Adrenal gland (tissue), 12 donors: ENCODE results near the gene ARFGEF3. TPM values are rescaled to one million over a fixed set of nuclear protein-coding genes. Genes with fewer than 3 reads are reported as not detected.

Source experiments
- DNase-seq, 7 donors: peaks; one replicate each; pipeline ENCODE4 v3.0.0-alpha.2; 2019 to 2020
- H3K27ac ChIP-seq, 5 donors: fragments of 200-600 bp; sonication (generic) in 4 of 5; 1 replicate in 3 of 5; 2 replicates in 2 of 5; pipeline versions ENCODE4 v1.5.1 to v1.8.0; 2016 to 2020; ENCODE audit warnings: mild to moderate bottlenecking in 1 of 5
- H3K27me3 ChIP-seq: fragments of 200-600 bp; 2 replicates; pipeline ENCODE4 v1.8.0; 2021
- H3K36me3 ChIP-seq, 2 donors: fragments of 200-600 bp; replicated peaks in 1 of 2; 1 replicate in 1 of 2; 2 replicates in 1 of 2; pipeline versions ENCODE4 v1.5.1 to v1.8.0; 2018 to 2022
- H3K4me1 ChIP-seq, 2 donors: fragments of 200-600 bp; replicated peaks in 1 of 2; 1 replicate in 1 of 2; 2 replicates in 1 of 2; pipeline versions ENCODE4 v1.5.1 to v1.8.0; 2018 to 2021
- H3K4me3 ChIP-seq, 4 donors: fragments of 200-600 bp; sonication (generic) in 3 of 4; one replicate each; pipeline ENCODE4 v1.5.1; 2016 to 2018
- H3K9me3 ChIP-seq, 3 donors: fragments of 200-600 bp; sonication (generic) in 1 of 3; replicated peaks in 1 of 3; 1 replicate in 2 of 3; 2 replicates in 1 of 3; pipeline versions ENCODE4 v1.5.1 to v1.8.0; 2016 to 2021
- POLR2A ChIP-seq, 2 donors: fragments of 450-650 bp; IDR thresholded peaks; one replicate each; pipeline ENCODE4 v1.6.1; 2017; ENCODE audit warnings: antibody characterized with exemption in 2 of 2, mild to moderate bottlenecking in 2 of 2, moderate library complexity in 1 of 2
- WGBS, 4 donors: extraction: QIAGEN DNeasy Blood & Tissue Kit in 2 of 4; methylation state at CpG; one replicate each; pipeline versions ENCODE4 v1.1.5 to v1.1.7; 2013 to 2017; 5-methylcytosine and 5-hydroxymethylcytosine counted together
- intact Hi-C, 2 donors: fragments of 100-400 bp; cut with DNase I; formaldehyde crosslinking; loops; one replicate each; pipeline versions ENCODE4 v1.14.1 to v1.15.0; 2022 to 2023
- polyA plus RNA-seq, 3 donors: library from polyadenylated mRNA; stranded (reverse); fragments of 200-250 nt in 2 of 3; fragments of 350-450 nt in 1 of 3; fragmentation: Illumina TruSeq in 1 of 3; extraction: RNeasy Lipid Tissue Mini Kit (QIAGEN cat#74804) in 1 of 3; gene quantifications; one replicate each; pipeline ENCODE4 v1.2.3, GENCODE V29; 2013 to 2014
- small RNA-seq, 2 donors: library from RNA; depleted of rRNA; stranded (forward); fragments of <200 nt; gene quantifications; one replicate each; pipeline ENCODE3, GENCODE V24; 2016
- total RNA-seq, 9 donors: library from RNA; depleted of rRNA in 4 of 9; stranded (reverse); fragments of >200 nt in 4 of 9; fragments of 120-200 nt in 1 of 9; fragmentation: NEBNext Ultra II Directional in 1 of 9; extraction: Animal tissue kit (Norgen Biotek cat#: 25700) in 1 of 9; gene quantifications; one replicate each; pipeline versions ENCODE4 v1.1.0 to v1.2.4, GENCODE V29; 2013 to 2023
- TF ChIP-seq, protein P1 (sequence below), 6 experiments: fragments of 450-650 bp in 4 of 6; fragments of 200-600 bp in 2 of 6; sonication (generic) in 1 of 6; IDR thresholded peaks; 1 replicate in 5 of 6; 2 replicates in 1 of 6; pipeline versions ENCODE4 v1.5.1 to v1.8.0; 2016 to 2021; ENCODE audit warnings: antibody characterized with exemption in 6 of 6, mild to moderate bottlenecking in 2 of 6, moderate library complexity in 1 of 6
- donor health status: healthy with polysubstance abuse.
- donor health status: Bipolar disorder and iron deficiency.
- donor health status: DM: yes; HTN: yes; CAD: no.
- donor health status: DM: no; HTN: no; CAD: no.
- donor health status: DM: no; HTN: no; CAD: no.
- donor health status: DM: yes; HTN: yes; CAD: no.

The ARFGEF3 gene
- total and polyA plus RNA-seq, 12 donors, result 0.06 to 10.9 (median 0.91) TPM; not detected in 1

DNA sequence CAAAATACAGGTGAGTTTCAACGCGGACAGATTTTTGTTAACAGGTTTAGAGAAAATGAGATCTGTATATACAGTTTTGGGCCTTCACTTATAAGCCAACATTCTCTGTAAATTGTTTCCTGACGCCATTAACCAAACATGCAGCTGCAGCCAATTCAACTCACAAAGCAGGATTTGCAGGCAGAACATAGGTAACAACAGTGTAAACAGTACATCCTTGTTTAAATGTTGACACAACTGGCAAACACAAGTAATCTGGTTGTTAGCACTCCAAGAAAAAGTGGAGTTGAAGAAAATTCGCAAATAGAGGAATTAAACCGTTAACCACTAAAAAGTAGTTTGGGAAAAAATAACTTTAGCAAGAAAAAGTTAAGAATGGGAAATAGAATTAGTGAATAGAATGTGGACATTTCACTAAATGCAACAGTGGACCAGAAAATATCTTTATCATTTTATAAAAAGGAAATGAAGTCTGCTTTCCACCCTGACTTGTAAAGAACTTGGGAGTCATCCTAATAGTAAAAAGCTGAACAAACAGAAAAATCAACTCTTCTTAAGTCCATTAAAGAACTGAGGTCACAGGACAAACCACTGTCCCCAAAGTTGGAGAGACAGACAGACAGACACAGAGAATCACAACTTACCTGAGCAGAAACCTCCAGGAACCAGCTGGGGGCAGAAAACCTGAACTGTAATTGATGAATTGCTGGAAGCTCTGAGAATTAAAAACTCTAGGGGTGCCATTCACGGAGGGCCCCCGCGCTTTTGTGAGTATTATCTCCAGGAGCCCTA is 226.0 kb downstream of the ARFGEF3 start:
- TF ChIP-seq, protein P1, sequence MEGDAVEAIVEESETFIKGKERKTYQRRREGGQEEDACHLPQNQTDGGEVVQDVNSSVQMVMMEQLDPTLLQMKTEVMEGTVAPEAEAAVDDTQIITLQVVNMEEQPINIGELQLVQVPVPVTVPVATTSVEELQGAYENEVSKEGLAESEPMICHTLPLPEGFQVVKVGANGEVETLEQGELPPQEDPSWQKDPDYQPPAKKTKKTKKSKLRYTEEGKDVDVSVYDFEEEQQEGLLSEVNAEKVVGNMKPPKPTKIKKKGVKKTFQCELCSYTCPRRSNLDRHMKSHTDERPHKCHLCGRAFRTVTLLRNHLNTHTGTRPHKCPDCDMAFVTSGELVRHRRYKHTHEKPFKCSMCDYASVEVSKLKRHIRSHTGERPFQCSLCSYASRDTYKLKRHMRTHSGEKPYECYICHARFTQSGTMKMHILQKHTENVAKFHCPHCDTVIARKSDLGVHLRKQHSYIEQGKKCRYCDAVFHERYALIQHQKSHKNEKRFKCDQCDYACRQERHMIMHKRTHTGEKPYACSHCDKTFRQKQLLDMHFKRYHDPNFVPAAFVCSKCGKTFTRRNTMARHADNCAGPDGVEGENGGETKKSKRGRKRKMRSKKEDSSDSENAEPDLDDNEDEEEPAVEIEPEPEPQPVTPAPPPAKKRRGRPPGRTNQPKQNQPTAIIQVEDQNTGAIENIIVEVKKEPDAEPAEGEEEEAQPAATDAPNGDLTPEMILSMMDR (IDR thresholded peaks at IDR 0.05), result no peak
- no peak for TF ChIP-seq POLR2A (IDR thresholded peaks at IDR 0.05)
- intact Hi-C loops, result no loop called here
- DNase-seq, result no peak
- Histone ChIP-seq H3K4me3 (no peak overlapping the region), H3K9me3 (no peaks in the 10 kb centered on the region), H3K27me3 (no peaks in the 10 kb centered on the region), H3K36me3 (no peaks in the 10 kb centered on the region), H3K27ac (no peak overlapping the region), H3K4me1 (no peaks in the 10 kb centered on the region)
- 82 to 91% (median 87%) methylated on average over 8 of the region's 8 CpGs for WGBS, 4 donors

DNA sequence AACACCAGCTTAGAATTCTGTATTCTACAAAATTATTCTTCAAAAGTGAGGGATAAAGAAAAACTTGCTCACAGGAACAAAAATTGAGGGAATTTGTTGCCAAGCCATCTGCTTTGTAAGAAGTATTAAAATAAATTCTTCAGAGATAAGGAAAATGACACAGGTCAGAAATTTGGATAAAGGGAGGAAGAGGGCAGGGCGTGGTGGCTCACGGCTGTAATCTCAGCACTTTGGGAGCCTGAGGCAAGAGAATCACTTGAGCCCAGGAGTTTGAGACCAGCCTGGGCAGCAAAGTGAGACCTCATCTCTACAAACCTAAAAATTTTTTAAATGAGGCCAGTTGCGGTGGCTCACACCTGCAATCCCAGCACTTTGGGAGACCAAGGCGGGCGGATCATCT is 227.8 kb downstream of the ARFGEF3 start:
- intact Hi-C loops, result no loop called here
- TF ChIP-seq, protein P1 (IDR thresholded peaks at IDR 0.05), result no peak
- TF ChIP-seq POLR2A (IDR thresholded peaks at IDR 0.05), result no peak
- no peaks in the 10 kb centered on the region for H3K36me3 ChIP-seq
- H3K9me3 ChIP-seq, result no peaks in the 10 kb centered on the region
- no peaks in the 10 kb centered on the region for H3K4me1 ChIP-seq
- H3K27me3 ChIP-seq, result no peaks in the 10 kb centered on the region
- no peak overlapping the region for H3K4me3 ChIP-seq
- 78 to 90% (median 85%) methylated on average over 5 of the region's 5 CpGs for WGBS, 4 donors
- DNase-seq, result no peak
- no peak overlapping the region for H3K27ac ChIP-seq

Small RNA genes lying within 50 kb of the gene (small RNA-seq; reads per million reads assigned to genes)
- gene AL031003.1, result 0 reads per million in 2 donors

Other genes starting within 250 kb of the ARFGEF3 start
- 10 to 100 TPM in 4 of 9 donors, 1 to 10 TPM in 4, under 1 TPM in 1; 0.17 to 15.0 (median 8.8) TPM for gene PERP, start 54.5 kb upstream of the ARFGEF3 start, total RNA-seq
- 10 to 100 TPM in 1 of 3 donors, 1 to 10 TPM in 2; 4.8 to 11.9 (median 5.5) TPM for gene PERP, start 54.5 kb upstream of the ARFGEF3 start, polyA plus RNA-seq
- not detected for gene PBOV1, start 56.6 kb downstream of the ARFGEF3 start, total RNA-seq
- gene PBOV1, start 56.6 kb downstream of the ARFGEF3 start, polyA plus RNA-seq, result not detected
- gene SMIM28, start 216.0 kb downstream of the ARFGEF3 start, total RNA-seq, result not detected
- gene SMIM28, start 216.0 kb downstream of the ARFGEF3 start, polyA plus RNA-seq, result not detected
- 10 to 100 TPM; 22.3 to 76.9 (median 50.1) TPM for gene HEBP2, start 242.3 kb downstream of the ARFGEF3 start, total RNA-seq
- 10 to 100 TPM; 33.9 to 55.9 (median 49.6) TPM for gene HEBP2, start 242.3 kb downstream of the ARFGEF3 start, polyA plus RNA-seq